GM23248 (cell line): ENCODE data around the gene BTBD16. TPM values are rescaled to one million over a fixed set of nuclear protein-coding genes. Genes with fewer than 3 reads are reported as not detected.

Experiments
- DNase-seq: peaks from one replicate; pipeline ENCODE4 v3.0.0-alpha.2; 2015
- H2AFZ ChIP-seq: fragments of 200-600 bp; sonication (generic); 2 replicates; pipeline ENCODE4 v1.6.1; 2016; ENCODE audit warnings: antibody characterized with exemption
- H3F3A ChIP-seq: fragments of 200-600 bp; sonication (generic); 2 replicates; pipeline ENCODE4 v1.6.1; 2016; ENCODE audit warnings: mild to moderate bottlenecking, antibody characterized with exemption, mixed run types; ENCODE audit not compliant: insufficient read depth
- H3K27ac ChIP-seq: fragments of 200-600 bp; sonication (generic); 2 replicates; pipeline ENCODE4 v1.5.1; 2016; ENCODE audit warnings: mild to moderate bottlenecking
- H3K27me3 ChIP-seq: fragments of 200-600 bp; sonication (generic); replicated peaks from 2 replicates; pipeline ENCODE4 v1.6.1; 2016; ENCODE audit warnings: mild to moderate bottlenecking; ENCODE audit not compliant: insufficient read depth
- H3K36me3 ChIP-seq: fragments of 200-600 bp; sonication (generic); 2 replicates; pipeline ENCODE4 v1.6.1; 2016; ENCODE audit warnings: low read depth, mild to moderate bottlenecking
- H3K4me1 ChIP-seq: fragments of 200-600 bp; sonication (generic); 2 replicates; pipeline ENCODE4 v1.6.1; 2016; ENCODE audit warnings: mild to moderate bottlenecking; ENCODE audit not compliant: insufficient read depth
- H3K4me2 ChIP-seq: fragments of 200-600 bp; sonication (generic); one replicate; pipeline ENCODE4 v1.6.1; 2016; ENCODE audit warnings: mild to moderate bottlenecking; ENCODE audit not compliant: unreplicated experiment
- H3K4me3 ChIP-seq: fragments of 200-600 bp; sonication (generic); 2 replicates; pipeline ENCODE4 v1.5.1; 2016; ENCODE audit warnings: mild to moderate bottlenecking
- H3K79me2 ChIP-seq: fragments of 200-600 bp; sonication (generic); 2 replicates; pipeline ENCODE4 v1.6.1; 2016; ENCODE audit warnings: mild to moderate bottlenecking; ENCODE audit not compliant: insufficient read depth
- H3K9ac ChIP-seq: fragments of 200-600 bp; sonication (generic); 2 replicates; pipeline ENCODE4 v1.6.1; 2016; ENCODE audit warnings: mild to moderate bottlenecking
- H3K9me2 ChIP-seq: fragments of 200-600 bp; sonication (generic); 2 replicates; pipeline ENCODE4 v1.6.1; 2016; ENCODE audit warnings: mixed run types, mild to moderate bottlenecking, moderate library complexity; ENCODE audit not compliant: insufficient read depth
- H3K9me3 ChIP-seq: fragments of 200-600 bp; sonication (generic); one replicate; pipeline ENCODE4 v1.6.1; 2017; ENCODE audit warnings: low read depth
- H4K20me1 ChIP-seq: fragments of 200-600 bp; sonication (generic); 2 replicates; pipeline ENCODE4 v1.6.0; 2016; ENCODE audit not compliant: insufficient read depth
- EZH2 ChIP-seq: fragments of 200-600 bp; sonication (generic); IDR thresholded peaks from 2 replicates; pipeline ENCODE4 v1.6.1; 2018; ENCODE audit warnings: antibody characterized with exemption, mild to moderate bottlenecking; ENCODE audit not compliant: insufficient read depth, poor library complexity, severe bottlenecking
- EZH2phosphoT487 ChIP-seq: fragments of 200-600 bp; sonication (generic); IDR thresholded peaks from 2 replicates; pipeline ENCODE4 v1.6.1; 2018; ENCODE audit warnings: antibody characterized with exemption, moderate library complexity, mild to moderate bottlenecking, low read depth; ENCODE audit not compliant: insufficient read depth
- WGBS, 2 experiments: methylation state at CpG; one replicate each; pipeline ENCODE4 v1.1.6; 2015 to 2017; ENCODE audit warnings: low lambda C conversion rate in 2 of 2, low coverage in 1 of 2; ENCODE audit errors: missing lambda C conversion rate in 2 of 2; 5-methylcytosine and 5-hydroxymethylcytosine counted together
- in situ Hi-C: fragments of 300-500 bp; cut with MboI; formaldehyde crosslinking; loops from 2 replicates; pipeline ENCODE4 v1.15.0; 2020
- polyA plus RNA-seq: library from polyadenylated mRNA; unstranded; fragments of >200 nt; fragmentation: Nextera tagmentation; extraction: Ambion mirVana; gene quantifications from 2 replicates; pipeline ENCODE4 v1.2.1, GENCODE V29; 2016
- total RNA-seq: library from RNA; depleted of rRNA; stranded (reverse); fragments of >200 nt; shearing (Covaris generic); gene quantifications from 2 replicates; pipeline ENCODE4 v1.2.3, GENCODE V29; 2014

BTBD16 gene
- total and polyA plus RNA-seq, 2 experiments from 2014 or later = not detected

GRCh38 chr10:122344741-122345258 is 73.7 kb downstream of the BTBD16 start:
- peaks cover 6% of the 10 kb centered on the region; the same call in 1 of the 2 replicates for H3K4me1 ChIP-seq
- no peaks in the 10 kb centered on the region for H3K9me3 ChIP-seq
- no peaks in the 10 kb centered on the region for H3F3A ChIP-seq
- no peaks in the 10 kb centered on the region for H3K9me2 ChIP-seq
- H3K79me2 ChIP-seq = no peaks in the 10 kb centered on the region
- DNase-seq = peak; percentile 54
- no peaks in the 10 kb centered on the region for H4K20me1 ChIP-seq
- H3K4me2 ChIP-seq = no peak overlapping the region
- no peak overlapping the region for H2AFZ ChIP-seq
- TF ChIP-seq EZH2 (no peak), EZH2phosphoT487 (no peak)
- no peaks in the 10 kb centered on the region for H3K27me3 ChIP-seq
- H3K27ac ChIP-seq = no peak overlapping the region
- no peak overlapping the region for H3K9ac ChIP-seq
- 89 to 92% methylated on average over 9 of the region's 9 CpGs for WGBS, 2 experiments
- in situ Hi-C loops = loop anchor here (10.0 kb wide), 1 partner anchor 90 kb away; no protein-coding TSS in a partner anchor
- no peaks in the 10 kb centered on the region for H3K36me3 ChIP-seq
- H3K4me3 ChIP-seq = no peak overlapping the region

GRCh38 chr10:122346326-122346950 is 75.3 kb downstream of the BTBD16 start:
- Histone ChIP-seq H3K27me3 (no peaks in the 10 kb centered on the region), H3K27ac (no peak overlapping the region), H4K20me1 (no peaks in the 10 kb centered on the region), H3F3A (no peaks in the 10 kb centered on the region), H3K4me3 (no peak overlapping the region), H2AFZ (no peak overlapping the region), H3K9me2 (no peaks in the 10 kb centered on the region), H3K4me2 (no peak overlapping the region), H3K9me3 (no peaks in the 10 kb centered on the region), H3K4me1 (peaks cover 6% of the 10 kb centered on the region; the same call in 1 of the 2 replicates), H3K36me3 (no peaks in the 10 kb centered on the region), H3K9ac (no peak overlapping the region), H3K79me2 (no peaks in the 10 kb centered on the region)
- 87 to 89% methylated on average over 4 of the region's 4 CpGs for WGBS, 2 experiments
- TF ChIP-seq EZH2phosphoT487 (no peak), EZH2 (no peak)
- in situ Hi-C loops = loop anchor here (10.0 kb wide), 1 partner anchor 88 kb away; no protein-coding TSS in a partner anchor
- DNase-seq = no peak

GRCh38 chr10:122347170-122347841 is 76.2 kb downstream of the BTBD16 start:
- Histone ChIP-seq H3K27me3 (no peaks in the 10 kb centered on the region), H3K9me3 (no peaks in the 10 kb centered on the region), H3F3A (no peaks in the 10 kb centered on the region), H3K36me3 (no peaks in the 10 kb centered on the region), H3K27ac (no peak overlapping the region), H3K79me2 (no peaks in the 10 kb centered on the region), H3K9me2 (no peaks in the 10 kb centered on the region), H3K9ac (no peak overlapping the region), H4K20me1 (no peaks in the 10 kb centered on the region), H3K4me3 (no peak overlapping the region), H3K4me1 (peaks cover 6% of the 10 kb centered on the region; the same call in 1 of the 2 replicates), H2AFZ (no peak overlapping the region), H3K4me2 (no peak overlapping the region)
- no peak for DNase-seq
- TF ChIP-seq EZH2 = no peak
- no peak for TF ChIP-seq EZH2phosphoT487
- in situ Hi-C loops = loop anchor here (10.0 kb wide), 1 partner anchor 87 kb away; no protein-coding TSS in a partner anchor
- WGBS, 2 experiments = 68 to 69% methylated on average over 8 of the region's 8 CpGs

- Histone ChIP-seq H3K9me3 (no peaks in the 10 kb centered on the region), H2AFZ (no peak overlapping the region), H3K27ac (no peak overlapping the region), H3K4me2 (no peak overlapping the region), H3K79me2 (no peaks in the 10 kb centered on the region), H3K9ac (no peak overlapping the region), H3K36me3 (no peaks in the 10 kb centered on the region), H3K9me2 (no peaks in the 10 kb centered on the region), H3K4me1 (peaks cover 6% of the 10 kb centered on the region; the same call in 1 of the 2 replicates), H4K20me1 (no peaks in the 10 kb centered on the region), H3K4me3 (no peak overlapping the region), H3K27me3 (no peaks in the 10 kb centered on the region; the same call in 1 of the 2 replicates), H3F3A (no peaks in the 10 kb centered on the region)
- no peak for DNase-seq
- in situ Hi-C loops = loop anchor here (10.0 kb wide), 1 partner anchor 86 kb away; no protein-coding TSS in a partner anchor
- WGBS, 2 experiments = 70 to 72% methylated on average over 4 of the region's 4 CpGs
- TF ChIP-seq EZH2 = no peak
- TF ChIP-seq EZH2phosphoT487 = no peak
Measured at GRCh38 chr10:122348512-122348911, 77.4 kb downstream of the BTBD16 start.
